ENCODE measurements around the gene AGAP1.

The AGAP1 gene

DNA sequence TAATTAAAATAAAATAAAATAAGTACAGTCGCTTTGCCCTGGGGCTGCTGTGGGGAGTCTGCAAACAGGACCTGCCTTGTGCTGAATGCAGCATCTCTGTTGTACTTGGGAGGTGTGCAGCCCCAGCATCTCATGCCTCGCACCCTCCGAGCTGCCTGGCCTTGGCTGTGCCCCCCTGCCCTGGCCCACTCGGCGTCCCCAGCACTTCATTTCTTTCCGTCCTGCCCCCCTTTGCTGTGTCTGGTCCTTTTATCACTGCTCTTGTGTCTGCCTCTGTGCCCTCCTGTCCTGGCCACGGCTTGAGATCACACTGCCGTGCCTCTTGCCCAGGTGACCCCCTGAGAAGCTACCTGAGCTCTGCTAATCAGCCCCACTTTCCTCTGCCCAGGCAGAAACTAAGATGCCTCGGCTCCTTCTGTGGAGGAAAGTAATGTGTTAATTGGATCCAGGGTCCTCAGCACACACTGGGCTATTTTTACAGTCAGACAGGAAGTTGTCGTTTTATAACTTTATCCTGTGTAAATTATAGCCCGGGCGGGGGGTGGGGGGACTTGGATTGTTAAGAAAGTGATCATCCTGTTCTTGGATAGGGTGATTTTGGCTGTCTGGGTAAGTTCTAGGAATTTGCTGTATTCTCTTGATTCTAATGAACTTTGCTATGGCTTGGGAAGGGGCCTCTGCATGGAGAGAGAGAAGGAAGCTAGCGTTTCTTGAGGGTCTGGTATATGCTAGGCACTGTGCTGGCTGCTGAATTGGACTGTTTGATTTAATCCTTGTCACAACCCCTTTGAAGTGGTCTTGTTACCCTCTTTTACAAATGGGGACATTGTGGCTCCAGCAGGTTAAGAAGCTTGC lies 69.4 kb downstream of the AGAP1 start:
- TF ChIP-seq CTCF (IDR thresholded peaks at IDR 0.05) = no peak
- Histone ChIP-seq H3K27ac (no peak overlapping the region), H3K4me3 (no peak overlapping the region)
- DNase-seq (ENCODE audit: low spot score) = no peak

GRCh38 chr2:235564066-235564465 lies 70.2 kb downstream of the AGAP1 start:
- Histone ChIP-seq H3K4me3 (no peak overlapping the region), H3K27ac (no peak overlapping the region)
- no peak for TF ChIP-seq CTCF (IDR thresholded peaks at IDR 0.05)
- no peak for DNase-seq (ENCODE audit: low spot score)

- H3K4me3 ChIP-seq = no peak overlapping the region
- TF ChIP-seq CTCF (IDR thresholded peaks at IDR 0.05) = no peak
- H3K27ac ChIP-seq = no peak overlapping the region
- no peak for DNase-seq (ENCODE audit: low spot score)
Observed at GRCh38 chr2:235564884-235565530, 71.2 kb downstream of the AGAP1 start.

- TF ChIP-seq CTCF (IDR thresholded peaks at IDR 0.05) = no peak
- no peak for DNase-seq (ENCODE audit: low spot score)
Observed at GRCh38 chr2:235566415-235566814, 72.6 kb downstream of the AGAP1 start.

GRCh38 chr2:235566931-235567495 lies 73.2 kb downstream of the AGAP1 start:
- no peak for TF ChIP-seq CTCF (IDR thresholded peaks at IDR 0.05)
- no peak for DNase-seq (ENCODE audit: low spot score)
- no peak overlapping the region for H3K4me3 ChIP-seq
- H3K27ac ChIP-seq = no peak overlapping the region

More at GRCh38 chr2:235566415-235566814, 72.6 kb downstream of the AGAP1 start:
- no peak overlapping the region for H3K4me3 ChIP-seq
- no peak overlapping the region for H3K27ac ChIP-seq

DNA sequence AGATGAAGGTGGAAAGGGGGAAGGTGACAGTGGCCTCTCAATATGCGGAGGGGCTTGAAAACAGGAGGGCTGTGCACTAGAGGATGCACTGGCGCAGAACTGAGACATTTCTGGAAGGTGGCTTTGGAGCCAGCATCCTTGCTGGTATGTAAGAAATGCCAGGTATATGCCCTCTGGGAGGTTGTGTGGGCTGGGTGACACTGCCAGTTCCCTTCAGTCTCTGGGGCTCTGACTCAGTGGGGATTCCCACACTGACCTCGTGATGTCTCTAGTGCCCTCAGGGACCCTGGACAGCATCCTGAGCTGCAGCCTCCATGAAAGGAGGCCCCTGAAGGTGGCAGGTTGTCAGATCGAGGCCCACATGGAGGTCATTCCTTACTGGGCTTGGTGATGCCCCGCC lies 74.0 kb downstream of the AGAP1 start:
- Histone ChIP-seq H3K27ac (no peak overlapping the region), H3K4me3 (no peak overlapping the region)
- DNase-seq (ENCODE audit: low spot score) = no peak
- TF ChIP-seq CTCF (IDR thresholded peaks at IDR 0.05) = no peak
